H1 (cell line): ENCODE measurements around the gene ADARB2. TPM values are rescaled to one million over a fixed set of nuclear protein-coding genes. Genes with fewer than 3 reads are reported as not detected.

ENCODE experiments used
- CTCF ChIA-PET: fragments of 300-600 bp; sonication (Branson Sonifier 250); formaldehyde crosslinking; loops from one replicate; lab custom pipeline; 2021; ENCODE audit not compliant: partially characterized antibody; lab: Charles Lee
- POLR2A ChIA-PET: fragments of 300-600 bp; sonication (Branson Sonifier 250); formaldehyde crosslinking; loops from one replicate; lab custom pipeline; 2021; ENCODE audit warnings: inconsistent platforms; ENCODE audit not compliant: partially characterized antibody; lab: Charles Lee
- DNase-seq, 2 experiments: peaks; one replicate each; pipeline versions ENCODE4 v3.0.0 to v3.0.0-alpha.2; 2010 to 2022; ENCODE audit warnings: low spot score in 2 of 2, low read depth in 1 of 2, mixed read lengths in 1 of 2
- FAIRE-seq: peaks from 2 replicates; lab custom pipeline; 2011; peaks lifted over from hg19 to GRCh38; lab: Jason Lieb, UNC
- H2AFZ ChIP-seq: 2 replicates; pipeline ENCODE4 v1.8.1; 2012; ENCODE audit warnings: low read length, inconsistent platforms
- H2AK5ac ChIP-seq: 2 replicates; pipeline ENCODE4 v1.6.1; 2013; ENCODE audit warnings: low read depth, low read length
- H2BK120ac ChIP-seq: replicated peaks from 2 replicates; pipeline ENCODE3; 2013; ENCODE audit warnings: low read depth, low read length, inconsistent platforms
- H2BK12ac ChIP-seq: 2 replicates; pipeline ENCODE4 v1.6.1; 2013; ENCODE audit warnings: low read depth, low read length
- H2BK15ac ChIP-seq: 2 replicates; pipeline ENCODE4 v1.6.1; 2013; ENCODE audit warnings: low read length
- H2BK20ac ChIP-seq: 2 replicates; pipeline ENCODE4 v1.6.1; 2013; ENCODE audit warnings: low read length
- H2BK5ac ChIP-seq: 2 replicates; pipeline ENCODE4 v1.6.1; 2013; ENCODE audit warnings: low read depth, low read length
- H3K14ac ChIP-seq: 2 replicates; pipeline ENCODE4 v1.6.1; 2013; ENCODE audit warnings: inconsistent platforms; ENCODE audit not compliant: insufficient read length
- H3K18ac ChIP-seq: 2 replicates; pipeline ENCODE4 v1.6.1; 2013; ENCODE audit warnings: low read length; ENCODE audit errors: extremely low read depth
- H3K23ac ChIP-seq: 2 replicates; pipeline ENCODE4 v1.6.1; 2013; ENCODE audit warnings: inconsistent platforms; ENCODE audit not compliant: insufficient read length
- H3K23me2 ChIP-seq: 2 replicates; pipeline ENCODE4 v1.6.1; 2013; ENCODE audit warnings: low read depth, low read length
- H3K27ac ChIP-seq: 2 replicates; pipeline ENCODE4 v1.6.1; 2011; ENCODE audit warnings: low read depth, low read length, inconsistent platforms
- H3K27me3 ChIP-seq, 4 experiments: replicated peaks in 1 of 4; 1 replicate in 1 of 4; 2 replicates in 3 of 4; pipeline versions ENCODE4 v1.6.1 to v1.8.1; 2011 to 2013; ENCODE audit warnings: low read length in 3 of 4, mild to moderate bottlenecking in 3 of 4, inconsistent platforms in 2 of 4, mixed read lengths in 2 of 4, moderate library complexity in 1 of 4; ENCODE audit not compliant: control insufficient read depth in 3 of 4, insufficient read depth in 3 of 4; ENCODE audit errors: extremely low read depth in 1 of 4
- H3K36me3 ChIP-seq, 4 experiments: 2 replicates each; pipeline versions ENCODE4 v1.6.1 to v1.8.1; 2011 to 2013; ENCODE audit warnings: mild to moderate bottlenecking in 4 of 4, low read length in 3 of 4, moderate library complexity in 2 of 4, control low read depth in 1 of 4, inconsistent platforms in 1 of 4; ENCODE audit not compliant: insufficient read depth in 4 of 4, control insufficient read depth in 2 of 4
- H3K4ac ChIP-seq: replicated peaks from 2 replicates; pipeline ENCODE3; 2013; ENCODE audit warnings: low read length, low read depth, mixed read lengths, inconsistent platforms; ENCODE audit not compliant: insufficient read length
- H3K4me1 ChIP-seq, 4 experiments: replicated peaks in 1 of 4; 1 replicate in 1 of 4; 2 replicates in 3 of 4; pipeline versions ENCODE4 v1.6.1 to v1.8.1; 2011 to 2013; ENCODE audit warnings: low read length in 3 of 4, inconsistent platforms in 2 of 4, mixed read lengths in 1 of 4; ENCODE audit not compliant: insufficient read depth in 4 of 4, control insufficient read depth in 3 of 4
- H3K4me2 ChIP-seq, 2 experiments: 2 replicates each; pipeline versions ENCODE4 v1.6.1 to v1.8.1; 2011 to 2013; ENCODE audit warnings: low read depth in 2 of 2, low read length in 2 of 2, control low read depth in 1 of 2, inconsistent platforms in 1 of 2, mild to moderate bottlenecking in 1 of 2; ENCODE audit not compliant: insufficient read depth in 1 of 2
- H3K4me3 ChIP-seq, 4 experiments: fragments of 200-600, 300-600 bp in 1 of 4; sonication (generic), shearing (Covaris generic), sonication (Bioruptor Twin) in 1 of 4; 2 replicates each; pipeline versions ENCODE4 v1.5.1 to v1.8.1; 2011 to 2016; ENCODE audit warnings: low read length in 4 of 4, low read depth in 3 of 4, control low read depth in 2 of 4, inconsistent platforms in 2 of 4, mild to moderate bottlenecking in 2 of 4, mixed read lengths in 1 of 4, moderate library complexity in 1 of 4; ENCODE audit not compliant: insufficient read depth in 2 of 4; ENCODE audit errors: extremely low read depth in 1 of 4
- H3K56ac ChIP-seq: replicated peaks from 2 replicates; pipeline ENCODE3; 2013; ENCODE audit warnings: low read depth, mild to moderate bottlenecking, mixed read lengths, low read length, inconsistent platforms; ENCODE audit not compliant: insufficient read length
- H3K79me1 ChIP-seq: 2 replicates; pipeline ENCODE4 v1.6.1; 2013; ENCODE audit warnings: low read depth, low read length, control low read depth
- H3K79me2 ChIP-seq, 2 experiments: 2 replicates each; pipeline versions ENCODE4 v1.6.1 to v1.8.1; 2012 to 2013; ENCODE audit warnings: low read length in 2 of 2, mild to moderate bottlenecking in 2 of 2, inconsistent platforms in 1 of 2; ENCODE audit not compliant: insufficient read depth in 2 of 2, control insufficient read depth in 1 of 2
- H3K9ac ChIP-seq, 4 experiments: replicated peaks in 1 of 4; 1 replicate in 1 of 4; 2 replicates in 3 of 4; pipeline versions ENCODE4 v1.6.1 to v1.8.1; 2011 to 2013; ENCODE audit warnings: low read depth in 3 of 4, low read length in 3 of 4, control low read depth in 2 of 4, mild to moderate bottlenecking in 2 of 4, moderate library complexity in 2 of 4, inconsistent platforms in 1 of 4; ENCODE audit errors: extremely low read depth in 1 of 4
- H3K9me3 ChIP-seq, 2 experiments: 2 replicates each; pipeline versions ENCODE4 v1.6.1 to v1.8.1; 2012 to 2013; ENCODE audit warnings: mild to moderate bottlenecking in 2 of 2, moderate library complexity in 2 of 2, control low read depth in 1 of 2, inconsistent platforms in 1 of 2, low read depth in 1 of 2, low read length in 1 of 2, mixed read lengths in 1 of 2; ENCODE audit not compliant: insufficient read depth in 2 of 2
- H4K20me1 ChIP-seq, 2 experiments: replicated peaks in 1 of 2; 2 replicates each; pipeline versions ENCODE3 to v1.8.1; 2011 to 2013; ENCODE audit warnings: inconsistent platforms in 2 of 2, low read length in 2 of 2, mild to moderate bottlenecking in 1 of 2; ENCODE audit not compliant: insufficient read depth in 2 of 2, control insufficient read depth in 1 of 2
- H4K5ac ChIP-seq: 2 replicates; pipeline ENCODE4 v1.6.1; 2013; ENCODE audit warnings: low read length, low read depth, mixed read lengths, inconsistent platforms; ENCODE audit not compliant: insufficient read length
- H4K8ac ChIP-seq: 2 replicates; pipeline ENCODE4 v1.8.0; 2013; ENCODE audit warnings: mild to moderate bottlenecking, moderate library complexity, low read length, inconsistent platforms; ENCODE audit not compliant: insufficient read depth; ENCODE audit errors: extremely low read depth
- H4K91ac ChIP-seq: replicated peaks from 2 replicates; pipeline ENCODE3; 2013; ENCODE audit warnings: low read length, mixed read lengths, inconsistent platforms; ENCODE audit not compliant: insufficient read length
- CHD1 ChIP-seq: IDR thresholded peaks from 2 replicates; pipeline ENCODE4 v1.6.1; 2012; ENCODE audit warnings: low read depth, low read length, improper control_type of control experiment
- HDAC6 ChIP-seq: IDR thresholded peaks from one replicate; pipeline ENCODE4 v1.7.1; 2012; ENCODE audit warnings: low read depth, mild to moderate bottlenecking, inconsistent platforms, low read length, moderate library complexity
- KDM5A ChIP-seq: fragments of 200-600 bp; IDR thresholded peaks from 2 replicates; pipeline ENCODE4 v1.7.1; 2012; ENCODE audit warnings: mild to moderate bottlenecking, low read length, inconsistent platforms, mixed read lengths
- NRF1 ChIP-seq: IDR thresholded peaks from 2 replicates; pipeline ENCODE4 v1.6.1; 2011; ENCODE audit warnings: mild to moderate bottlenecking, low read depth, low read length, improper control_type of control experiment
- SAP30 ChIP-seq: fragments of 300-600 bp; sonication (generic); IDR thresholded peaks from 2 replicates; pipeline ENCODE4 v1.7.1; 2012; ENCODE audit warnings: low read length, moderate library complexity, mild to moderate bottlenecking, inconsistent platforms; ENCODE audit not compliant: insufficient read depth, insufficient replicate concordance
- SIRT6 ChIP-seq: IDR thresholded peaks from one replicate; pipeline ENCODE4 v1.7.1; 2012; ENCODE audit warnings: low read length, inconsistent platforms
- SP2 ChIP-seq: IDR thresholded peaks from 2 replicates; pipeline ENCODE4 v1.6.1; 2012; ENCODE audit warnings: mild to moderate bottlenecking, low read length, inconsistent platforms
- WGBS, 2 experiments: shearing (Covaris generic) in 1 of 2; methylation state at CpG; one replicate each; pipeline versions ENCODE4 v1.1.6 to v1.1.7; 2013 to 2015; ENCODE audit warnings: low lambda C conversion rate in 2 of 2, mixed read lengths in 2 of 2, inconsistent platforms in 1 of 2, low coverage in 1 of 2, missing lambda C conversion rate in 1 of 2; ENCODE audit not compliant: insufficient replicate concordance in 2 of 2, insufficient coverage in 1 of 2, insufficient read length in 1 of 2; ENCODE audit errors: extremely low coverage in 1 of 2, missing lambda C conversion rate in 1 of 2; 5-methylcytosine and 5-hydroxymethylcytosine counted together
- polyA plus RNA-seq, 7 experiments: library from polyadenylated mRNA; depleted of rRNA in 3 of 7; stranded (reverse) in 5 of 7; unstranded in 2 of 7; fragments of >200 nt in 5 of 7; fragments of 200-250 nt in 2 of 7; gene quantifications; 1 replicate in 5 of 7; 2 replicates in 1 of 7; 4 replicates in 1 of 7; pipeline versions ENCODE4 v1.2.1 to v1.2.3, GENCODE V29; 2011 to 2013; ENCODE audit warnings: missing spikeins in 2 of 7, mixed read lengths in 2 of 7
- total RNA-seq: library from RNA; stranded (reverse); fragmentation: NEBNext Ultra II Directional; extraction: Animal tissue kit (Norgen Biotek cat#: 25700); gene quantifications from 2 replicates; pipeline ENCODE4 v1.2.1, GENCODE V29; 2021

Gene ADARB2
- total and polyA plus RNA-seq, 2 of the 8 experiments (the other 6 are each of a cell fraction or from before 2014, with no cell fraction given): 2.2 to 2.8 TPM

- H4K91ac ChIP-seq: no peak overlapping the region
- H3K4me3 ChIP-seq: no peak overlapping the region
- H3K27me3 ChIP-seq: peaks cover 0 to 2% (median 0%) of the 10 kb centered on the region in 4 experiments; a peak in 1 of 7 replicates
- H2AFZ ChIP-seq: no peak overlapping the region
- FAIRE-seq: no peak
- H3K56ac ChIP-seq: no peak overlapping the region
- no peak overlapping the region for H2BK12ac ChIP-seq
- no peak overlapping the region for H2BK20ac ChIP-seq
- H3K4me1 ChIP-seq: no peaks in the 10 kb centered on the region
- no peak overlapping the region for H3K23ac ChIP-seq
- no peak overlapping the region for H3K4me2 ChIP-seq
- no peaks in the 10 kb centered on the region for H3K23me2 ChIP-seq
- peaks cover 0 to 8% of the 10 kb centered on the region in 2 experiments; a peak in 2 of 4 replicates for H3K9me3 ChIP-seq
- no peak overlapping the region for H3K4ac ChIP-seq
- no peaks in the 10 kb centered on the region for H3K36me3 ChIP-seq
- no peaks in the 10 kb centered on the region for H3K79me2 ChIP-seq
- WGBS, 2 experiments: 92% methylated on average over 2 of the region's 2 CpGs; no CpG with 5 or more reads in 1 of the 2 experiments
- no peaks in the 10 kb centered on the region for H3K79me1 ChIP-seq
- no peak overlapping the region for H3K27ac ChIP-seq
- no peak overlapping the region for H2AK5ac ChIP-seq
- H4K5ac ChIP-seq: no peak overlapping the region
- no peak overlapping the region for H2BK5ac ChIP-seq
- no peaks in the 10 kb centered on the region for H4K20me1 ChIP-seq
- no peak overlapping the region for H4K8ac ChIP-seq
- DNase-seq: no peak
- H3K14ac ChIP-seq: no peak overlapping the region
- POLR2A ChIA-PET: no interaction called here
- no peak overlapping the region for H3K9ac ChIP-seq
- CTCF ChIA-PET: interaction anchor here (0.6 to 0.7 kb wide), 2 partner anchors 56 to 384 kb away, joined by 3 to 4 read pairs; no protein-coding TSS in a partner anchor
- no peak overlapping the region for H2BK120ac ChIP-seq
- no peak overlapping the region for H2BK15ac ChIP-seq
- H3K18ac ChIP-seq: no peak overlapping the region
- TF ChIP-seq SAP30 (no peak), NRF1 (no peak), SIRT6 (no peak), HDAC6 (no peak), KDM5A (no peak), CHD1 (no peak), SP2 (no peak)
Observed at GRCh38 chr10:1544929-1545328, 192.4 kb downstream of the ADARB2 start.
